ENCODE results near the gene ALPL.

Gene ALPL

DNA sequence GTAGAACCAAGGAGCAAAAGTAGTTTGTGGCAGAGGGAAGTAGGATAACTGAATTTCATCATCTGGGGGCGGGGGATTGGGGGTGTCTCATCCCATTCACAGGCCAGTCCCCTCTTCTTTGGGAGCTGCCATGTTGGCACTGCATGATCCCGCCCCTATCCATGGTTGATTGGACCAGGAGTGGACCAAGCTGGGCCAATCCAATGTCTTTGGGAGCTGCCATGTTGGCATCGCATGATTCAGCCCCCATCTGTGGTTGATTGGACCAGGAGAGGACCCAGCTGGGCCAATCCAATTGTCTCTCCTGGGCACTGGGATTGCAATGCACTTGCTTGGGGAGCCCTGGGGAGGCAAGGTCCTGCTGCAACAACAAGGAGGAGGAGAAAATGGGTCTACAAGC, 12.3 kb upstream of the ALPL start:
- TF ChIP-seq, protein P1, sequence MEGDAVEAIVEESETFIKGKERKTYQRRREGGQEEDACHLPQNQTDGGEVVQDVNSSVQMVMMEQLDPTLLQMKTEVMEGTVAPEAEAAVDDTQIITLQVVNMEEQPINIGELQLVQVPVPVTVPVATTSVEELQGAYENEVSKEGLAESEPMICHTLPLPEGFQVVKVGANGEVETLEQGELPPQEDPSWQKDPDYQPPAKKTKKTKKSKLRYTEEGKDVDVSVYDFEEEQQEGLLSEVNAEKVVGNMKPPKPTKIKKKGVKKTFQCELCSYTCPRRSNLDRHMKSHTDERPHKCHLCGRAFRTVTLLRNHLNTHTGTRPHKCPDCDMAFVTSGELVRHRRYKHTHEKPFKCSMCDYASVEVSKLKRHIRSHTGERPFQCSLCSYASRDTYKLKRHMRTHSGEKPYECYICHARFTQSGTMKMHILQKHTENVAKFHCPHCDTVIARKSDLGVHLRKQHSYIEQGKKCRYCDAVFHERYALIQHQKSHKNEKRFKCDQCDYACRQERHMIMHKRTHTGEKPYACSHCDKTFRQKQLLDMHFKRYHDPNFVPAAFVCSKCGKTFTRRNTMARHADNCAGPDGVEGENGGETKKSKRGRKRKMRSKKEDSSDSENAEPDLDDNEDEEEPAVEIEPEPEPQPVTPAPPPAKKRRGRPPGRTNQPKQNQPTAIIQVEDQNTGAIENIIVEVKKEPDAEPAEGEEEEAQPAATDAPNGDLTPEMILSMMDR (IDR thresholded peaks at IDR 0.05; ENCODE audit: borderline replicate concordance, insufficient read depth, low read depth, low read length) = no peak
- no peak overlapping the region for H3K4me3 ChIP-seq (ENCODE audit: low read depth, low read length)

DNA sequence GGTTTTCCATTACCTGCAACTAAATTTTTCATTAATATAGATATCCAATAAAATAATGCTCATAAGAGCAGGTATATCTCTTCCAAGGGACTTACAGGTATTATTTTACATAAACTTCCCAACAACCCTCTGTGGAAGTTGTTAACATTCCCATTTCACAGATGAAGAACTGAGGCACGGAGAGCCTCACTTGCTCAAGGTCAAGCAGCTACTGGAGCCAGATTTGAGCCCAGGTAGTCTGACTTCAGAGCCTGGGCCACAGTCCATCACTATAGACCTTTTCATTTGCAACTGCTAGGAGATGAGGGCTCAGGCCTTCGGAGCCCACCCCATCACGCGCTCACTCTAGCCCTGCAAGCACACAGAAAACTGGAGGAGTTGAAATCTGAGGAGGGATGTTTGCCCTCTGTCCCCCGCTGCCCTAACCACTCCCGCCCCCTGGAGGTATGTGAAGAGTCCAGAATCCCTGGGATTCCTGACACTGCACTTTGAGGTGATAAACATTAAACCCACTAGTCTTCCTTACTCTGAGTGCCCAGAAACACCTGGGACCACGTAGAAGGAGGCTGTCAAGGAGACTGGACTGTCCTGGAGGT, 11.7 kb upstream of the ALPL start:
- TF ChIP-seq, protein P1 (IDR thresholded peaks at IDR 0.05; ENCODE audit: borderline replicate concordance, insufficient read depth, low read depth, low read length) = no peak

DNA sequence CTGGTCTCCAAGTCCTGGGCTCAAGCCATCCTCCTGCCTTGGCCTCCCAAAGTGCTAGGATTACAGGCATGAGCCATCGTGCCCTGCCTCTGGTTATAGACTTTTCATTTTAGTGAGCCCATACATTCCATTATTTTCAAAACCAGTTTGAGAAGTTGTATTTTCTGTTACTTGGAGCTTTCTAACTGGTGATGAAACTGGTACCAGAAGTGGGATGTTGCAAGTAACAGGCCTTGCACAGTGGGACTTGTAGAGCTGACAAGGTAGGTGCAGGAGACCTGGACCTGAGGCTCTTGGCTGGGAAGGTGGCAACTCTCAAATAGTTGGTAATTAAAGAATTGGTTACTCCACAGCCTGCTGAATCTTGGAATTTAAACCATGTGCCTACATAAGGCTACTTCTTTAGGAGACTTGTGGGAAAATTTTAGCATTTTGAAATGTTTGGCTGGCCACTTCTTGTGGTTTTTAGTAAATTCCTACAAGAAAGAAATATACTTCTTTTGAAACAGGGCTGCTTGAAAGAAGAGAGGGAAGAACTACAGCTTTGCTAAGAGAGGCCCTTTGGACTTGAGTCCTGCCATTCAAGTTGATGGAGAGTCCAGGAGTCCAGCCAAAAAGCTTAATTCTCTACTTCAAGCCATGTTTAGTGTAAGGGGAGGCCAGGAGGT, 9.8 kb upstream of the ALPL start:
- TF ChIP-seq, protein P1 (IDR thresholded peaks at IDR 0.05; ENCODE audit: borderline replicate concordance, insufficient read depth, low read depth, low read length) = no peak
- no peak overlapping the region for H3K4me3 ChIP-seq (ENCODE audit: low read depth, low read length)

More for the DNA sequence above, 11.7 kb upstream of the ALPL start:
- H3K4me3 ChIP-seq (ENCODE audit: low read depth, low read length) = no peak overlapping the region

DNA sequence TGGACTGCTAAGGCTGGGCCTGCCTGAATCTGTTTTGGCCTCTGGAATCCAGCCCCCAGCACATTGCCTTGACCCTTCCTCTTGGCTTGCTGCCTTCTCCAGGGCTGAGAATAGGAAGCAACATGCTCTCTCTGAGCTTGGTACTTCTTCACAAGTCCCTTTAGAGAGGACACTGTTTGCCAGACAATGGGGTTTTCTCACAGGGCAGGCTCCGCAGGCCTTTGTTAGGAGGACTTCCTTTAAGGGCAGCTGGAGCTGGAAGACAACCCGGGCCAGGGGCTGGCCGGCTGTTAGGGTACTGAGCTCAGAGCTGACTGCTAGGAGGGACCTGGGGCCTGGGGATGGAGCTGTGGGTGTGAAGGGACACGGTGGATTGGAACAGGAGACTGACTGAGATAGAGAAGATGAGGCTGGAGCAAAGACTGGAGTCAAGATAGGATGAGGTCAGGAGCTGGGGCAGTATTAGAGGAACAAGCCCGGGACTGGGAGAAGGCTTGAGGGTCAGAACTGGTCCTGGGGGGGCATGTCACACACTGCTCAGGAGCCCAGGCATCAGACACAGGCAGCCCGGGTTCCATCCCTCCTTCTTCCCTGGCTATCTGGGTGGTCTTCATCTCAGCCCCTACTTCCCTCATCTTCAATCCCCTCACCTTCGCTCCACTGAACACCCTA, 5.4 kb upstream of the ALPL start:
- H3K4me3 ChIP-seq (ENCODE audit: low read depth, low read length) = no peak overlapping the region
- TF ChIP-seq, protein P1 (IDR thresholded peaks at IDR 0.05; ENCODE audit: borderline replicate concordance, insufficient read depth, low read depth, low read length) = no peak

DNA sequence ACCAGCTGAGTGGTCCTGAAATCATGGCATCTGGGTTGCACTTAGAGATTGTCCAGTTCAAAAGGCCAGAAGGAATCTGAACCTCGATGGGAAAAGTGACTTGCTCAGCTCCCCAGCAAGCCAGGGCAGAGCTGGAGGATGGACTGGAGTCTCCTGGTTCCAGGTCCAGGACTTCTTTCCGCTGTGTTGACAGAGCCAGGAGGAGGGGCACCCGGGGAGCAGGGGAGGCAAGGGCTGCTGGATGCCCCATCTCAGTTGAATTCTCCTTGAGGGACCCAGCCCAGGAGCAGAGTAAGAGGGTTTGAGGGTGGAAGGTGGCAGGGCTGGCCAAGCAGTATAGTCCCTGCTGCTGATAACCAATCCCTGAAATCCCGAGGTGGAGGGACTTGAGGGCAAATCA, 2.4 kb upstream of the ALPL start:
- no peak overlapping the region for H3K4me3 ChIP-seq (ENCODE audit: low read depth, low read length)

DNA sequence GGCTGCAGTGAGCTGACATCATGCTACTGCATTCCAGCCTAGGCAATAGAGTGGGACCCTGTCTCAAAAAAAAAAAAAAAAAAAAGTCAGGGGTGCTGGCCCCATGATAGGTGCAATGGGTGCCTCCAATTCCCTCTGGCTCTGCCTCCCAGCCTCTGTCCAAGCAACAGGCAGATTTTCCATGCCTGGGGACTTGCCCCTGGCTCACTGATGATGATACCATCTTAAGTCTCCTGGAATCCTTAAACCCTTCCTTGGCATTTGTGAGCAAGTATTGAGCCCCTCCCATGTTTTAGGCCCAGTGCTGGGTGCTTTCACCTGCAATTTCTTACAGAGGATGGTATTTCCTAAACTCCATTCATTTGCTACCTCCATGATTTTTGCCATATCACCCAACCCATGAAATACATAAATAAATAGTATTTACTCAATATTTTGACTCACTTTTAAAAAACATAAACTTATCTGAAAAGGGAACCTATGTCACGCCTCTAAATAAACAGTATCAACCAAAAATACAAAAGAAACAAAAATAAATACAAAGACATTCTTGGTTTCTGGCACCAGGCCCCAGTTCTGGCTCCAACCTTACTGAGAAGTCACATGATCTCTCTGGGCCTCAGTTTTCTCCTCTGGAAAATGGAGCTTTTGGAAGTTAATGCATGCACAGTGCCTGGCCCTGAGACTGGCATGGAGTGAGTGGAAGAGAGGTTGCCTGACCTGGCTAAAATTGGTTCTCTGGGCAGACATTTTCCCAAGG, 1.5 kb upstream of the ALPL start:
- no peak overlapping the region for H3K4me3 ChIP-seq (ENCODE audit: low read depth, low read length)
- TF ChIP-seq, protein P1 (IDR thresholded peaks at IDR 0.05; ENCODE audit: borderline replicate concordance, insufficient read depth, low read depth, low read length) = no peak

More for the DNA sequence above, 2.4 kb upstream of the ALPL start:
- TF ChIP-seq, protein P1 (IDR thresholded peaks at IDR 0.05; ENCODE audit: borderline replicate concordance, insufficient read depth, low read depth, low read length) = no peak
